WERI-Rb-1 (cell line): Measurements from ENCODE around the gene SNAI1.

Source experiments
- DNase-seq: peaks from one replicate; pipeline ENCODE4 v3.0.0-alpha.2; 2020
- H3K27ac ChIP-seq: fragments of 250-450 bp; sonication (Bioruptor Pico); 2 replicates; pipeline ENCODE4 v1.5.1; 2020; ENCODE audit warnings: mild to moderate bottlenecking, moderate library complexity
- H3K27me3 ChIP-seq: fragments of 250-450 bp; sonication (Bioruptor Pico); 2 replicates; pipeline ENCODE4 v1.5.1; 2021; ENCODE audit warnings: mild to moderate bottlenecking, low read depth, moderate library complexity; ENCODE audit not compliant: insufficient read depth, severe bottlenecking
- H3K36me3 ChIP-seq: fragments of 250-450 bp; sonication (Bioruptor Pico); 2 replicates; pipeline ENCODE4 v1.5.1; 2020; ENCODE audit warnings: mild to moderate bottlenecking, moderate library complexity
- H3K4me3 ChIP-seq: 2 replicates; pipeline ENCODE4 v1.5.1; 2011; ENCODE audit warnings: low read depth, mild to moderate bottlenecking, control low read depth, low read length
- H3K9me3 ChIP-seq: fragments of 250-450 bp; sonication (Bioruptor Pico); 2 replicates; pipeline ENCODE4 v1.5.1; 2021; ENCODE audit warnings: mild to moderate bottlenecking, moderate library complexity; ENCODE audit not compliant: severe bottlenecking
- TF ChIP-seq, protein P1 (sequence below): IDR thresholded peaks from 2 replicates; pipeline ENCODE4 v1.5.1; 2011; ENCODE audit warnings: low read depth, mild to moderate bottlenecking, control low read depth, inconsistent platforms, low read length

Gene SNAI1

GRCh38 chr20:50029083-50029696, 46.4 kb downstream of the SNAI1 start:
- H3K27ac ChIP-seq: no peak overlapping the region
- H3K27me3 ChIP-seq: no peaks in the 10 kb centered on the region
- no peaks in the 10 kb centered on the region for H3K36me3 ChIP-seq
- no peak for DNase-seq
- no peaks in the 10 kb centered on the region for H3K9me3 ChIP-seq
- no peak overlapping the region for H3K4me3 ChIP-seq
- TF ChIP-seq, protein P1, sequence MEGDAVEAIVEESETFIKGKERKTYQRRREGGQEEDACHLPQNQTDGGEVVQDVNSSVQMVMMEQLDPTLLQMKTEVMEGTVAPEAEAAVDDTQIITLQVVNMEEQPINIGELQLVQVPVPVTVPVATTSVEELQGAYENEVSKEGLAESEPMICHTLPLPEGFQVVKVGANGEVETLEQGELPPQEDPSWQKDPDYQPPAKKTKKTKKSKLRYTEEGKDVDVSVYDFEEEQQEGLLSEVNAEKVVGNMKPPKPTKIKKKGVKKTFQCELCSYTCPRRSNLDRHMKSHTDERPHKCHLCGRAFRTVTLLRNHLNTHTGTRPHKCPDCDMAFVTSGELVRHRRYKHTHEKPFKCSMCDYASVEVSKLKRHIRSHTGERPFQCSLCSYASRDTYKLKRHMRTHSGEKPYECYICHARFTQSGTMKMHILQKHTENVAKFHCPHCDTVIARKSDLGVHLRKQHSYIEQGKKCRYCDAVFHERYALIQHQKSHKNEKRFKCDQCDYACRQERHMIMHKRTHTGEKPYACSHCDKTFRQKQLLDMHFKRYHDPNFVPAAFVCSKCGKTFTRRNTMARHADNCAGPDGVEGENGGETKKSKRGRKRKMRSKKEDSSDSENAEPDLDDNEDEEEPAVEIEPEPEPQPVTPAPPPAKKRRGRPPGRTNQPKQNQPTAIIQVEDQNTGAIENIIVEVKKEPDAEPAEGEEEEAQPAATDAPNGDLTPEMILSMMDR: no peak

GRCh38 chr20:50029697-50030461, 47.1 kb downstream of the SNAI1 start:
- H3K27me3 ChIP-seq: no peaks in the 10 kb centered on the region
- no peaks in the 10 kb centered on the region for H3K36me3 ChIP-seq
- H3K27ac ChIP-seq: no peak overlapping the region
- TF ChIP-seq, protein P1: no peak
- no peak for DNase-seq
- no peaks in the 10 kb centered on the region for H3K9me3 ChIP-seq
- no peak overlapping the region for H3K4me3 ChIP-seq

GRCh38 chr20:50032955-50033666, 50.3 kb downstream of the SNAI1 start:
- Histone ChIP-seq H3K27me3 (no peaks in the 10 kb centered on the region), H3K9me3 (no peaks in the 10 kb centered on the region), H3K27ac (no peak overlapping the region), H3K4me3 (no peak overlapping the region), H3K36me3 (no peaks in the 10 kb centered on the region)
- no peak for DNase-seq
- TF ChIP-seq, protein P1: no peak

DNA sequence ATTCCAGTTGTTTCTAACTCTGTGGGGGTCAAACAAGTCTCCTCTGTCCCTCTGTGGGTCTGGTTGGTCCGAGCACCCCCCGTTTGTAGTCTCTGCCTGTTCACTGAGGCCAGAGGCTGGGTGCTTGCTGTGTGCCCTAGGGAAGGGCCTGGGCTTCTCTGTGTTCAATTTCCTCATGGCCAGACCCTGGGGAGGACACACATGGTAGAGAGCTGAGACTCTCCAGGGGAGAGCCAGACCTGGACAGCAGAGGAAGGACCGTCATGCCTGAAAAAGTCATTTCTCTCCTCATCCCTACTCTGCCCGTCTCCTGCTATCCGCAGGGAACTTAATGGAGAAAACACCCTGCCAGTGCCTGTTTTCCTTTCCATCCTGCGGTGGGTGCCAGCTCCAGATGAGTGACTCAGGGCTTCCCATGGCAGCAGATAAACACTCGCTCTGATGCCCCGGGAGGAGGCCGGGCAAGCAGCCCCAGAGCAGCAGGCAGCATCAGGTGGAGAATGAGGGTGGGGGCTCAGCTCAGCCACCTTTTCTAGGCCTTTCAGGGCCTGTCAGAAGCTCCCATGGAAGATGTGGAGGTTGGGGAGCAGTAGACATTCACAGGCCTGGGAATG, 51.9 kb downstream of the SNAI1 start:
- TF ChIP-seq, protein P1: no peak
- DNase-seq: no peak
- H3K27me3 ChIP-seq: no peaks in the 10 kb centered on the region
- H3K36me3 ChIP-seq: no peaks in the 10 kb centered on the region
- no peak overlapping the region for H3K4me3 ChIP-seq
- no peaks in the 10 kb centered on the region for H3K9me3 ChIP-seq
- no peak overlapping the region for H3K27ac ChIP-seq

DNA sequence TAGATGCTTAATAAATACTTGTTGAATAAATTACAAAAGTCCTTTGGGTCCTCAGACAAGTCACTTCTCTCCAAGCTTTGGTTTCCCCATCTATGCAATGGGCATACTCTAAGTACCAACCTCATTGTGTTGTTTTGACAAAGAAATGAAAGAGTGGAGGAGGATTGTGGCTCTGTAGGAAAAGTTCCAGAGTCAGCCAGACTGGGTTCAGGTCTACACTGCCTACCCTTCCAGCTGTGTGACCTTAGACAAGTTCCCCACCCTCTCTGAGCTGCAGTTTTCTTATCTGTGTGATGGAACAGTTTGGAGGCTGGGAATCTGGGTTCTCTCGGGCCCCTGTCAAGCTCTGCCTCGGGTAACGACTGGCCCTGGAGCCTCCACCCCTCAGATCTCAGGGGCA, 53.9 kb downstream of the SNAI1 start:
- no peak overlapping the region for H3K27ac ChIP-seq
- TF ChIP-seq, protein P1: no peak

More for the DNA sequence above, 53.9 kb downstream of the SNAI1 start:
- H3K9me3 ChIP-seq: no peaks in the 10 kb centered on the region
- no peaks in the 10 kb centered on the region for H3K27me3 ChIP-seq
- DNase-seq: no peak
- H3K36me3 ChIP-seq: no peaks in the 10 kb centered on the region
- no peak overlapping the region for H3K4me3 ChIP-seq
